Astrocyte of the hippocampus (primary cell): ENCODE measurements around the gene RELN.
"Not testable (repeated sequence)": the region's sequence is repeated elsewhere in the genome, so short reads cannot be mapped to it uniquely, and the experiment has no call there.

Experiments used
- DNase-seq: peaks from one replicate; pipeline ENCODE4 v3.0.0; 2011; ENCODE audit warnings: low read depth, low spot score

The RELN gene

DNA sequence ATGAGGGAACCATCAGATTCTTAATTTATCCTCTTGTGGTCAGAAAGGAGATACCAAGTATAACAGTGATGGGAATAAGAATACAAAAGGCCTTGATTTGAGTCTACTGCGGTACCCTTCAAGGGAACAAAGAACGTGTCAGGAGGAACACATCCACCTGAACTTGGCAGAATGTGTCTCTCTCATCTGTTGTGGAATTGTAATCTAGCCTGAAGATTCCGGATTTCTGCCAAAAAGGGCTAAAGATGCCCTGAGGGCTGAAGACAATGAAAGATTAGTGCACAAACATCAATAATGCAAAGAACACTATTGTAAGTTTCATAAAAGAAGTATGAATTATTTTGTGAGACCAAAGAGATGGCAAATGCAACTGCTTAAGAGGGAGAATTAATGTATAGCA, 134.8 kb downstream of the RELN start:
- no peak for DNase-seq

GRCh38 chr7:103851357-103851756, 138.1 kb downstream of the RELN start:
- peak; percentile 31 for DNase-seq

DNA sequence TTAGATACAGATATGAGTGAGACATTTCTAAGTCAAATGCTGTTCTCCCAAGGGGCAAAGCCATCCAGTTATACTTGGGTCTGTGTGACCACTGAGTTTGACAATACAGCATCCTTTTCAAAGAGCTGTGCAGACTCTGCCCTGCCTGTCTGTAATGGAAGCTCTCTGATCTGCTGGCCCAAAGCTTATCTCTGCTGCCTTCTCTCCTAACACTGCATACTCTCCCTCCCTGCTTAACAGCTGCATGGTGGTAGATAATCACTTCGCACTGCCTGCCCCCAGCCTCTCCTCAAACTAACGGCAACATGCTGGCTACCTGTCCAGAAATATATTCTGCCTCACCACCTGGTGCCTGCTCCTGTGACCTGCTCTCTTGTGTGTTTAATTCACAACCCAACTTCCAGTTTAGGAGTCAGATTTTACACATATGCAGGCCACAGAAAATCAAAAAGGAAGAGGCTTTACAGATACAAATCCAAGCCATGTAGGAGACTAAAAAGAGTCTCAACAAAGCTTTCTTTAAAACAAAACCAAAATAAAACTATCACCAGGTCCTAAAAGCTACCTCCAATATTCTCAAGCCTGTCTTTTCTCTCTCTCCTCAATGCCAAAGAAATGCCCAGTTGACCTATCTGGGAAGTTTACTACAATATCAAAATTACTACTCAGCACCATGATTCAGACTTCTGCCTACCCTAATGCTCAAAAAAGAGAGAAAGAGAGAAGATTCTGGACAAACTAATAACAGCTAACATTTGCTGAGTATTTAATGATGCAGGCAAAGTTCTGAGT, 145.6 kb downstream of the RELN start:
- no peak for DNase-seq

DNA sequence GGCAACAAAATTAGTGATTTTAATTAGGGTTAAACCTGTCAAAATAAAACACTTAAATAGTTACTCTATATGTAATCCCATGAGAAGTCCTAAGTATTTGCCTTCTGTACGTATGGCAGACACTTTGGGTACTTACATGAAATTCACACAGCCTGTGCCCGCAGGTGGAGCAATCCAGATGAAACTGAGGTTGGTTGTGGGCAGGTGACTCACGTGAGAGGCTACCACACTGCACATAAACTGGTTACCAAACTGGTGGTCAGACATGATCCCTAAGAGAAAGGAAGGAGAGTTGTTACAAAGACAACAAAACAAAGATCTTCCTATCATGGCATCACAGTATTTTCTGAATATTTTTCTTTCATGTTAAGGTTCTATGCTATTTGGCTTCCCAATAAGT, 156.1 kb downstream of the RELN start:
- no peak for DNase-seq

- no peak for DNase-seq
These were observed 157.0 kb downstream of the RELN start for GRCh38 chr7:103832438-103832837.

DNA sequence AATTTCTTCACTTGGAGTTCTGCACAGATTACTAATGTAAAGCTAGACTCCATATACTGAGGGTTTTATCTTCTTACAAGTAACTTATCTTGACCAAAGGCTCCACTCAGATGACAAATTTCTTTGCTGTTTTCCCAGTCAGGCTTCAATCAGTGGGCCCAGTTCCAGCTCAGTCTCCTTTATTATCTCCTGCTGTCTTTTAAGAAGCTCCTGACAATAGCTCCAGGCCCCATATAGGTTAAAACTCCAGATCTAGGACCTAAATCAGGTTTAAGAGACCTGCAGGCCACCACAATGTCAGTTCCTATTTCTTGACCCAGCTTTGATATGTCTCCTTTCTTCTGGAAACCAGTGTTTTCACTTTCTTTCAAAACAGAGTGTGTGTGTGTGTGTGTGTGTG, 165.2 kb downstream of the RELN start:
- no peak for DNase-seq

DNA sequence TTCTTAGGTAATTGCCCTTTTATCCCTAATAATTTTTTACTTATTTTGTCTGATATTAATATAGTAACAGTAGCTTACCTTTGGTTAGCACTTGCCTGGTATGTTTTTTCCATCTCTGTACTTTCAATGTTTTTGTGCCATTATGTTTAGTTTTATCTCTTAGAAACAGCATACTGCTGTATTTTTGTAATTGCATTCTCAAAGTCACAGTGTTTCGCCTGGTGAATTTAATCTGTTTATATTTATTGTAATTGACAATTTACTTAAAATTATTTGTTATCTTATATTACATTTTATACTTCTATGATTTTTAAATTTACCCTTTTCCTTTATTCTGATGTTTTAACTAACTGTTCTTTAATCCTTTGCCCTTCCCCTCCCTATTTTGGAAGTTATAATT, 166.4 kb downstream of the RELN start:
- DNase-seq: no peak

GRCh38 chr7:103821092-103821491, 168.4 kb downstream of the RELN start:
- DNase-seq: no peak

- DNase-seq: not testable (repeated sequence)
These were observed 173.5 kb downstream of the RELN start for GRCh38 chr7:103815972-103816371.

DNA sequence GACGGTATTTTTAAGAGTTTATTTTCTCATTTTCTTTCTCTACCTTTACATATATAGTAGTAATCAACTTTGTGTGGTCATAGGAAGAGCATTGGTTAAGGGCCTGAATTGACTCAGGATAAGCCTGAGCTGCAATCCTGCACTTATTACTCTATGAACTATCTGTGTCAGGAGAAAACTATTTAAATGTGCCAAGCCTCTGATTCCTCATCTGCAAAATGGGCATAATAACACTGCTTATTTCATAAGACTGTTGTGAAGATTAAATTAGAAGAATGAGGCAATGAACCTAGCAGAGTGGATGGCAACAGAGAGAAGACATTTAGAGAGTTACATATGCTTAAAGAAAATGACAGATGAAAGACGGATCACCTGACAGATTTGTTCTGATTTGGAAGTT, 175.5 kb downstream of the RELN start:
- no peak for DNase-seq

DNA sequence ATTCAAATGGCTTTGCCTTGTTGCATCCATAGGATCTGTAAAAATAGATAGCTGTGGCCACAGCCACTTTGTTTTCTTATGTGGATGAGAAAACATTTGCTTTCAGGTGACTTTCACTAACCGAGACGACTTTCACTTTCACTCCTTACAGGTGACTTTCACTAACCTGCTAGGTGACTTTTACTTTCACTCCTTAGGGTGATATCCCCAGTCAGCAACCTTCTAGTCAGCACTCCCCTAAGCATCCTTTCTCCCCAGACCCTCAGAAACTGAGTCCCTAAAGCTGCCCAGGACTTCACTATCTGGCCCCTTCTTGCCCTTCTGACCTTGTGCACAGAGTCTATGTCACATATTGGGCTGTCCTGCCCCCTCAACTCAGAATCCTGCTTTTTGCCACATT, 177.5 kb downstream of the RELN start:
- no peak for DNase-seq

GRCh38 chr7:103811290-103811689, 178.2 kb downstream of the RELN start:
- DNase-seq: no peak

GRCh38 chr7:103810112-103810744, 179.2 kb downstream of the RELN start:
- no peak for DNase-seq

DNA sequence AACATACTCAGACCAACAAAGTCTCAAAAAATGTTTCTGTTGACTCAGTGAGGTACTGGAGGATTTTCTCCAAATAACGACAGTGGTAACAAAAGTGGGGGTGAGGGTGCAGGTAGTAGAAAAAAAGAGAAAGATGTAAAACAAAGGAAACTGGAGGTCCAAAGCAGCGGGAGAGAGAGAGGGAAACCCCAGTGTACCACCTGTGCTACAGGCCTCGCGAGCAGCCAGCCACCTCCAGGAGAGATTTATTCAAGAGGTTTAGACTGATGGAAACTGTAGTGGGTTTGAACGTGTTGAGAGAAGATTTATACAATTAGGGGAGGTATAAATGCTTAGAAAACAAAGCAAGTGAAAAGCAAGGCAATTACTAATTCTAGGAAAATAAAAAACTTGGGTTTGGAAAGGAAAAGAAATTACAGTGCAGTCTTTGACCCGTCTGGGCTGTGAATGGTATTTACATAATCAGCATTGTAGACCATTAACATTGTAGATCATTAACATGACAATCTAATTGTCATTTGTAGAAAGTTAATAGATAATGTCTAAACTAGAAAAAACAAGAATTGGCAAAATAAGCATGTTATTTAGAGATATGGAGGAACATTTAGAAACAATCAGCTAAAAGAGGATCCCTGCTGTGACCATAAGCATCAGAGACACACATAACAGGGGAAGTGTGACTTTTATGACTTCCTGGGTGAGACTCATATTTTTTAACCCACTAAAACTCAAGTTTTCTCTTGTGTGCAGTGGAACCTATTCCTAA, 180.0 kb downstream of the RELN start:
- DNase-seq: no peak

- DNase-seq: no peak
These were observed 184.1 kb downstream of the RELN start for GRCh38 chr7:103805346-103805745.

- no peak for DNase-seq
These were observed 185.8 kb downstream of the RELN start for GRCh38 chr7:103803631-103804030.

DNA sequence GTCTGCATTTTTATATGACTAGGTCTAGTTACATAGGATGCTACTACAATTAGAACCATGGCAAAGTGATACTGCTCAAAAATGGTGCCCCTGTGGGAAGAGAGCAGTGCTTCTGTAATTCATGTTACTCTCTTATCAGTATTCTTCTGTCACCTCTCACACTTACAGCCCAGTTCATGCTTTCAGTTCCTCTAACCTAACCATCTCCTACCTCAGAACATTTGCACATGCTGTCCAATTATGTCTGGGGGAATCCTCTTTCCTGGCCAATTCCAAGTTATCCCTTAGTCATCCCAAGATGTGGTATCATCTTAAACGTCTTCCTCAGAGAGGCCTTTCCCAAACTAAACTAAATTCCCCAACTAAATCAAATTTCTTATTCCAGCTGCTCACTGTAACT, 190.2 kb downstream of the RELN start:
- DNase-seq: no peak

DNA sequence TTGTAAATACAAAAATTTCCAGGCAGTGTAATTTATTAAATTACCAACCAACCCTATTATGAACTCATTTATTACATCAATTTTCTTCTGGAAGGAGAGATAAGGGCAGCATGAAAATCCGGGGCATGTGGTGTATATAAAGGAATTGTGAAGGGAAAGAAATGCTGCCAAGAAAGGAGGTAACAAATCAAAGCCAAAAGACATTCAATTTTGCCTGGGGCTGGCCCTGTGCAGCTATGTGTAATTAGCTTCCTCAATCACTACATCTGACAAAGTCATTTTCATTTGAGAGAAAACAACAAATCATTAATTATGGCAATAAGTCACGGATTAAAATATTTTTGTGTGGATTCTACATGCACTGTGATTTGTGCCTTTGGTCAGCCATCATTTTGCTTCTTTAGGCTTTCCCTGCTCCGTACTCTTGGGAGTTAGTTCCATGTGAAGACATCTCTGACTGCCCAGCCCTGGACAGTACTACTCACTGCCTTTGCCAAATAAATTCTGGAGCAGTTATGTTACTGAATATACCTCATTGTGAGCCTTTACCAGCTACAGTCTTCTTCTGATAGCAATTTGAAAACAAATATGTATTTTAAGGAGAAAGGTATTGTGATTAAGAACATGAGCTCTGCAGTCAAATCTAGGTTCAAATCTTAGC, 191.7 kb downstream of the RELN start:
- no peak for DNase-seq

GRCh38 chr7:103796327-103796962, 193.0 kb downstream of the RELN start:
- no peak for DNase-seq

- no peak for DNase-seq
These were observed 193.7 kb downstream of the RELN start for GRCh38 chr7:103795787-103796186.

DNA sequence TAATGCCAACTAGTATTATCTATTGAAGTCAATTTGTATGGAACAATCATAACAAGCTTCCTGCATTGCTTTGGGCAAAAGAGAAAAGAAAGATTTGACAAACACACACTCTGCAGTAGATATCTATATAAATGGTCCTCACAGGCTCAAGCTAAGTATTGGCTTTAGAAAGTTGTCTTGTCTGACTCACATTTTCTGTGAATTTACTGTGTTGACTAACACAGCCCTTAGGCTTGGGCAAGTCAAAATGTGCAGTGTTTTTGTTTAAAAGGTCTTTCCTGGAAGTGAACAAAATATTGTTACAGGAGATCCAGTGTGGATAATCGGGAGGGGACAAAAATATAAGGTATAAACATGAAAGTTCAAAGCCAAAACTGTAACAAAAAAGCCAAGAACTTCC, 194.4 kb downstream of the RELN start:
- DNase-seq: no peak

- no peak for DNase-seq
These were observed 195.0 kb downstream of the RELN start for GRCh38 chr7:103794424-103794823.
